Activated B cell treated with CpG ODN at 0.5 μM for 24 hours (primary cell): ENCODE results near the gene AIDA. TPM values are rescaled to one million over a fixed set of nuclear protein-coding genes. Genes with fewer than 3 reads are reported as not detected.
A peak's percentile ranks its signal among the peaks of the same experiment; 100 is the strongest.

Experiments
- ATAC-seq: fragments of 200-7000 bp; cut with Tn5 transposase; one replicate; pipeline ENCODE4 v1.10.0; 2021; ENCODE audit warnings: low read depth, mild to moderate bottlenecking, moderate library complexity
- CTCF ChIA-PET: fragments of 350-600 bp; sonication (Branson Sonifier 250); formaldehyde crosslinking; loops from one replicate; lab custom pipeline; 2021; ENCODE audit warnings: antibody characterized with exemption; lab: Charles Lee
- POLR2A ChIA-PET: fragments of 350-600 bp; sonication (Branson Sonifier 250); formaldehyde crosslinking; loops from one replicate; lab custom pipeline; 2021; ENCODE audit warnings: antibody characterized with exemption; lab: Charles Lee
- DNase-seq: peaks from one replicate; pipeline ENCODE4 v3.0.0; 2022
- H3K27ac Mint-ChIP-seq: one replicate; pipeline ENCODE4 v1.8.0; 2020; ENCODE audit warnings: mixed read lengths
- H3K27me3 Mint-ChIP-seq: one replicate; pipeline ENCODE4 v1.8.0; 2021; ENCODE audit warnings: mixed read lengths
- H3K36me3 Mint-ChIP-seq: one replicate; pipeline ENCODE4 v1.8.0; 2021; ENCODE audit warnings: low read depth, mixed read lengths
- H3K4me1 Mint-ChIP-seq: one replicate; pipeline ENCODE4 v1.8.0; 2021; ENCODE audit warnings: mixed read lengths
- H3K4me3 Mint-ChIP-seq: one replicate; pipeline ENCODE4 v1.8.0; 2020; ENCODE audit warnings: mild to moderate bottlenecking, mixed read lengths
- H3K9me3 Mint-ChIP-seq: one replicate; pipeline ENCODE4 v1.8.0; 2020; ENCODE audit warnings: mixed read lengths
- CTCF ChIP-seq: fragments of 200-600 bp; IDR thresholded peaks from one replicate; pipeline ENCODE4 v1.8.0; 2022; ENCODE audit warnings: antibody characterized with exemption, mild to moderate bottlenecking
- intact Hi-C: fragments of 100-400 bp; cut with micrococcal nuclease; formaldehyde crosslinking; loops from one replicate; pipeline ENCODE4 v1.15.1; 2024
- total RNA-seq: library from RNA; stranded (reverse); gene quantifications from 2 replicates; pipeline ENCODE4 v1.2.3, GENCODE V29; 2022

Gene AIDA
- total RNA-seq, 1 donor from 2014 or later = 54.3 TPM

- POLR2A ChIA-PET = interaction anchor here (1.7 to 3.9 kb wide), 2 partner anchors 12 to 13 kb away, joined by 6 to 41 read pairs; no protein-coding TSS in a partner anchor
- CTCF ChIA-PET = no interaction called here
- Mint-ChIP-seq H3K9me3 (no peaks in the 10 kb centered on the region), H3K27me3 (no peaks in the 10 kb centered on the region), H3K4me3 (no peak overlapping the region), H3K36me3 (peaks cover 90% of the 10 kb centered on the region), H3K4me1 (peaks cover 33% of the 10 kb centered on the region), H3K27ac (peak overlapping the region; percentile 33)
- intact Hi-C loops = no loop called here
- no peak for ATAC-seq
- DNase-seq = no peak
- TF ChIP-seq CTCF = no peak
These were observed 55.7 kb downstream of the AIDA start for GRCh38 chr1:222656391-222657155.

GRCh38 chr1:222654849-222655248 lies 57.4 kb downstream of the AIDA start:
- ChIA-PET POLR2A (interaction anchor here (3.9 kb wide), 1 partner anchor 11 kb away, joined by 41 read pairs; no protein-coding TSS in a partner anchor), CTCF (interaction anchor here (0.8 to 1.7 kb wide), 5 partner anchors 9 to 467 kb away, joined by 3 to 6 read pairs (median 3); partner anchors contain the start of genes AIDA and BROX)
- Mint-ChIP-seq H3K9me3 (no peaks in the 10 kb centered on the region), H3K27ac (peak overlapping the region; percentile 80), H3K4me1 (peaks cover 33% of the 10 kb centered on the region), H3K4me3 (peak overlapping the region; percentile 39), H3K36me3 (peaks cover 90% of the 10 kb centered on the region), H3K27me3 (no peaks in the 10 kb centered on the region)
- DNase-seq = no peak
- peak; percentile 99 for ATAC-seq
- intact Hi-C loops = loop anchor here (1.0 kb wide), 5 partner anchors 11 to 468 kb away; partner anchors contain the start of genes AIDA and BROX
- no peak for TF ChIP-seq CTCF

GRCh38 chr1:222653178-222653827 lies 59.0 kb downstream of the AIDA start:
- ATAC-seq (no peak), DNase-seq (no peak)
- Mint-ChIP-seq H3K36me3 (peaks cover 79% of the 10 kb centered on the region), H3K4me3 (no peak overlapping the region), H3K9me3 (no peaks in the 10 kb centered on the region), H3K4me1 (peaks cover 33% of the 10 kb centered on the region), H3K27ac (peak overlapping the region; percentile 80), H3K27me3 (no peaks in the 10 kb centered on the region)
- CTCF ChIA-PET = interaction anchor here (1.6 kb wide), 1 partner anchor 19 kb away, joined by 5 read pairs; no protein-coding TSS in a partner anchor
- intact Hi-C loops = no loop called here
- POLR2A ChIA-PET = interaction anchor here (0.6 to 3.9 kb wide), 2 partner anchors 9 to 1074 kb away, joined by 3 to 41 read pairs; no protein-coding TSS in a partner anchor
- TF ChIP-seq CTCF = no peak

- Mint-ChIP-seq H3K4me3 (no peak overlapping the region), H3K9me3 (no peaks in the 10 kb centered on the region), H3K27ac (peak overlapping the region; percentile 41), H3K4me1 (peaks cover 33% of the 10 kb centered on the region), H3K36me3 (peaks cover 78% of the 10 kb centered on the region), H3K27me3 (no peaks in the 10 kb centered on the region)
- ATAC-seq = no peak
- no peak for DNase-seq
- no peak for TF ChIP-seq CTCF
- CTCF ChIA-PET = interaction anchor here (1.6 kb wide), 1 partner anchor 18 kb away, joined by 5 read pairs; no protein-coding TSS in a partner anchor
- POLR2A ChIA-PET = interaction anchor here (3.9 kb wide), 1 partner anchor 9 kb away, joined by 41 read pairs; no protein-coding TSS in a partner anchor
- intact Hi-C loops = no loop called here
These were observed 59.6 kb downstream of the AIDA start for GRCh38 chr1:222652676-222653075.
